SU-DHL-6 (cell line): ENCODE results near the gene INPP4B.

ENCODE experiments used
- H2AFZ ChIP-seq: fragments of 200-600 bp; sonication (generic); 2 replicates; pipeline ENCODE4 v1.6.1; 2014; ENCODE audit warnings: low read depth, mild to moderate bottlenecking, moderate library complexity, mixed read lengths, antibody characterized with exemption, low read length; ENCODE audit not compliant: severe bottlenecking
- H3F3A ChIP-seq: fragments of 200-600 bp; shearing (Covaris generic); 2 replicates; pipeline ENCODE4 v1.6.0; 2016; ENCODE audit warnings: antibody characterized with exemption, mild to moderate bottlenecking; ENCODE audit not compliant: insufficient read depth
- H3K27ac ChIP-seq: fragments of 200-600 bp; sonication (generic); 2 replicates; pipeline ENCODE4 v1.5.1; 2016; ENCODE audit warnings: low read depth, mild to moderate bottlenecking, low read length, moderate library complexity, mixed read lengths
- H3K27me3 ChIP-seq: fragments of 200-600 bp; sonication (generic), shearing (Covaris generic); 2 replicates; pipeline ENCODE4 v1.6.0; 2014; ENCODE audit warnings: mild to moderate bottlenecking, low read length
- H3K36me3 ChIP-seq: fragments of 200-600 bp; sonication (generic); 2 replicates; pipeline ENCODE4 v1.6.1; 2014; ENCODE audit warnings: mild to moderate bottlenecking, low read length, mixed read lengths
- H3K4me2 ChIP-seq: fragments of 300-600, 200-600 bp; shearing (Covaris generic), sonication (generic); 2 replicates; pipeline ENCODE4 v1.6.0; 2014; ENCODE audit warnings: low read length, low read depth, mild to moderate bottlenecking; ENCODE audit not compliant: poor library complexity, severe bottlenecking
- H3K4me3 ChIP-seq: fragments of 200-600 bp; sonication (generic); 2 replicates; pipeline ENCODE4 v1.5.1; 2014; ENCODE audit warnings: antibody characterized with exemption, low read length, mild to moderate bottlenecking, mixed read lengths; ENCODE audit not compliant: insufficient read depth, poor library complexity, severe bottlenecking
- H3K79me2 ChIP-seq: fragments of 200-600 bp; sonication (generic); 2 replicates; pipeline ENCODE4 v1.6.1; 2014; ENCODE audit warnings: mild to moderate bottlenecking, low read length, moderate library complexity; ENCODE audit not compliant: insufficient read depth
- H3K9ac ChIP-seq: fragments of 200-600 bp; sonication (generic); 2 replicates; pipeline ENCODE4 v1.7.0; 2014; ENCODE audit warnings: mild to moderate bottlenecking, low read length
- H3K9me2 ChIP-seq: fragments of 200-600 bp; sonication (generic); replicated peaks from 2 replicates; pipeline ENCODE4 v1.6.1; 2014; ENCODE audit warnings: low read length; ENCODE audit not compliant: insufficient read depth
- H3K9me3 ChIP-seq: fragments of 200-600 bp; sonication (generic); 2 replicates; pipeline ENCODE4 v1.6.1; 2014; ENCODE audit warnings: low read length, mixed read lengths; ENCODE audit not compliant: insufficient read depth
- H4K20me1 ChIP-seq: fragments of 200-600 bp; sonication (generic); 2 replicates; pipeline ENCODE4 v1.6.1; 2014; ENCODE audit warnings: low read depth, mild to moderate bottlenecking, antibody characterized with exemption, low read length, moderate library complexity, mixed read lengths
- EZH2phosphoT487 ChIP-seq: fragments of 200-600 bp; sonication (generic), shearing (Covaris generic); conservative IDR thresholded peaks from 2 replicates; pipeline ENCODE4 v1.6.1; 2018; ENCODE audit warnings: mild to moderate bottlenecking, antibody characterized with exemption, low read length, moderate library complexity, mixed read lengths
- TF ChIP-seq, protein P1 (sequence below): fragments of 200-600 bp; sonication (generic); IDR thresholded peaks from one replicate; pipeline ENCODE4 v1.5.1; 2017; ENCODE audit warnings: antibody characterized with exemption, mild to moderate bottlenecking, low read length, moderate library complexity; ENCODE audit not compliant: insufficient read depth, poor library complexity, severe bottlenecking

INPP4B gene

DNA sequence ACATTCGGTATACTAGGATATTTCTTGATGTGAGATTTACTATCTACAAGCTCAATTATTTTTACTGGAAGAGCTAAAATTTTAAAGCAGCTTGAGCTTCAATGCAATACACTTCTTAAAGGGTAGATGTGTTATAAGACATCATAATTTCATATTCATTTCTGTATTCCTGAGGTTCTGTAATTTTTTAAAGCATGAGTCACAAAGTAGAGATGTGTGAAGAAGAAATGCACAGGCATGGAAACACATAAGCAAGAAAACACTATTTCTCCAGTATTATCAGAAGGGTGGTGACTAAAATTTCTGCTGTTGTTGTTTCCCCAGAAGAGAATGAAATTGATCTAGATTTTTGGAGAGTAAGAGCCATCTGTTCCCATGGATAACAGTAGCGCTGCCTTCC lies 72.6 kb downstream of the INPP4B start:
- TF ChIP-seq EZH2phosphoT487, result no peak
- TF ChIP-seq, protein P1, sequence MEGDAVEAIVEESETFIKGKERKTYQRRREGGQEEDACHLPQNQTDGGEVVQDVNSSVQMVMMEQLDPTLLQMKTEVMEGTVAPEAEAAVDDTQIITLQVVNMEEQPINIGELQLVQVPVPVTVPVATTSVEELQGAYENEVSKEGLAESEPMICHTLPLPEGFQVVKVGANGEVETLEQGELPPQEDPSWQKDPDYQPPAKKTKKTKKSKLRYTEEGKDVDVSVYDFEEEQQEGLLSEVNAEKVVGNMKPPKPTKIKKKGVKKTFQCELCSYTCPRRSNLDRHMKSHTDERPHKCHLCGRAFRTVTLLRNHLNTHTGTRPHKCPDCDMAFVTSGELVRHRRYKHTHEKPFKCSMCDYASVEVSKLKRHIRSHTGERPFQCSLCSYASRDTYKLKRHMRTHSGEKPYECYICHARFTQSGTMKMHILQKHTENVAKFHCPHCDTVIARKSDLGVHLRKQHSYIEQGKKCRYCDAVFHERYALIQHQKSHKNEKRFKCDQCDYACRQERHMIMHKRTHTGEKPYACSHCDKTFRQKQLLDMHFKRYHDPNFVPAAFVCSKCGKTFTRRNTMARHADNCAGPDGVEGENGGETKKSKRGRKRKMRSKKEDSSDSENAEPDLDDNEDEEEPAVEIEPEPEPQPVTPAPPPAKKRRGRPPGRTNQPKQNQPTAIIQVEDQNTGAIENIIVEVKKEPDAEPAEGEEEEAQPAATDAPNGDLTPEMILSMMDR, result no peak

DNA sequence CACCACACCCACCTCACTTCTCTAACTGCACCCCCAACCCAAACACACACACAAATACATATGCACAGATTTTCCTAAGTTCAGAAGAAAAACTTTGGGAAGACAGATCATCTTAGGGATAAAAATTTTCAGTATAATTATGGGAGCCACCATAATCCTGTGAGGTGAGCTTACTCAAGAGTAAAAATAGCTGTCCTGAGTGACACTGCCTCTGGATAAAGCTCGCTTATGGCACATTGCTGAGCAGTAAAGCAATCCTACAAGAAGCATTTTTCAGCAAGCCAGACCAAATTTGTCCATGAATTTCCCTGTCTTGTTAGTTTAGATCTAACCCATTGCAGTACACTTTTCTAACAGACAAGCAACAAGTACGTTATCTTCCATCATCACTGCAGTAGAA lies 83.8 kb downstream of the INPP4B start:
- H2AFZ ChIP-seq, result no peak overlapping the region
- no peak overlapping the region for H3K4me2 ChIP-seq
- H3F3A ChIP-seq, result no peaks in the 10 kb centered on the region
- no peaks in the 10 kb centered on the region for H3K36me3 ChIP-seq
- no peak for TF ChIP-seq EZH2phosphoT487
- no peaks in the 10 kb centered on the region for H3K79me2 ChIP-seq
- no peaks in the 10 kb centered on the region for H3K9me2 ChIP-seq
- no peak overlapping the region for H3K9ac ChIP-seq
- H3K27me3 ChIP-seq, result no peaks in the 10 kb centered on the region
- no peak overlapping the region for H3K4me3 ChIP-seq
- no peak overlapping the region for H3K27ac ChIP-seq
- no peaks in the 10 kb centered on the region for H3K9me3 ChIP-seq
- H4K20me1 ChIP-seq, result no peaks in the 10 kb centered on the region

More for the DNA sequence above, 72.6 kb downstream of the INPP4B start:
- H2AFZ ChIP-seq, result no peak overlapping the region
- no peaks in the 10 kb centered on the region for H3K9me3 ChIP-seq
- no peak overlapping the region for H3K9ac ChIP-seq
- no peaks in the 10 kb centered on the region for H3K36me3 ChIP-seq
- no peak overlapping the region for H3K4me2 ChIP-seq
- no peaks in the 10 kb centered on the region for H3K9me2 ChIP-seq
- no peaks in the 10 kb centered on the region for H3K79me2 ChIP-seq
- no peak overlapping the region for H3K27ac ChIP-seq
- H3F3A ChIP-seq, result no peaks in the 10 kb centered on the region
- no peak overlapping the region for H3K4me3 ChIP-seq
- no peaks in the 10 kb centered on the region for H3K27me3 ChIP-seq
- no peaks in the 10 kb centered on the region for H4K20me1 ChIP-seq

DNA sequence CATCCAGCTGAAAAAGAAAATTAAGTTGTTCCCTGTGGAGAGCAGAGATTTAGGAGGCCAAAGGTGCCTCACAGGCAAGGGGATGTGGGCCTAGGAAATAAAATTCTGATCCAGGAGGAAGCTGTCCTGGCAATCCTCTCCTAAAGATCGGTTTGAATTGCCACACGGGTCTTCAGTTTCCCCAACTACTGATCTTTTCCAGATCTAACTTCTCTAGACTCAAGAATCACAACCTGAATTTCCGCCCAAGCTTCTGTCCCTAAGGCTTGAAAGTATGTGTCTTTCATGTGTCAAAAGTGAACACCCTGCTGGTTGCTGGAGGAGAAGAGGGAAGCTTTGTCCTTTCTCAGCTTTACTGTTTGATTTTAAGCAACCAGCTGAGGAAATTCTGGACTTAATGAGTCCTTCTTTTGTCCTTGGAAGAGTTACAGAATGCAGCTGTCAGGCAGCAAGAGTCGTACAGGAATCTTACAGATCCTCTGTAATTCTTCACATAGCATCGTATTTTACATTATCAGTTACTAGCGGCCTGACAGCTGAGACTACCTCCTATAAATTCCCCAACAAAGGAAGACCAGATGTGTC lies 93.8 kb downstream of the INPP4B start:
- H3F3A ChIP-seq, result no peaks in the 10 kb centered on the region
- no peak overlapping the region for H3K9ac ChIP-seq
- no peak overlapping the region for H3K4me3 ChIP-seq
- TF ChIP-seq EZH2phosphoT487, result no peak
- TF ChIP-seq, protein P1, result no peak
- H3K27me3 ChIP-seq, result no peaks in the 10 kb centered on the region
- no peak overlapping the region for H2AFZ ChIP-seq
- no peaks in the 10 kb centered on the region for H3K9me2 ChIP-seq
- H4K20me1 ChIP-seq, result no peaks in the 10 kb centered on the region
- H3K79me2 ChIP-seq, result no peaks in the 10 kb centered on the region
- H3K27ac ChIP-seq, result no peak overlapping the region
- H3K9me3 ChIP-seq, result no peaks in the 10 kb centered on the region
- no peak overlapping the region for H3K4me2 ChIP-seq
- H3K36me3 ChIP-seq, result no peaks in the 10 kb centered on the region

DNA sequence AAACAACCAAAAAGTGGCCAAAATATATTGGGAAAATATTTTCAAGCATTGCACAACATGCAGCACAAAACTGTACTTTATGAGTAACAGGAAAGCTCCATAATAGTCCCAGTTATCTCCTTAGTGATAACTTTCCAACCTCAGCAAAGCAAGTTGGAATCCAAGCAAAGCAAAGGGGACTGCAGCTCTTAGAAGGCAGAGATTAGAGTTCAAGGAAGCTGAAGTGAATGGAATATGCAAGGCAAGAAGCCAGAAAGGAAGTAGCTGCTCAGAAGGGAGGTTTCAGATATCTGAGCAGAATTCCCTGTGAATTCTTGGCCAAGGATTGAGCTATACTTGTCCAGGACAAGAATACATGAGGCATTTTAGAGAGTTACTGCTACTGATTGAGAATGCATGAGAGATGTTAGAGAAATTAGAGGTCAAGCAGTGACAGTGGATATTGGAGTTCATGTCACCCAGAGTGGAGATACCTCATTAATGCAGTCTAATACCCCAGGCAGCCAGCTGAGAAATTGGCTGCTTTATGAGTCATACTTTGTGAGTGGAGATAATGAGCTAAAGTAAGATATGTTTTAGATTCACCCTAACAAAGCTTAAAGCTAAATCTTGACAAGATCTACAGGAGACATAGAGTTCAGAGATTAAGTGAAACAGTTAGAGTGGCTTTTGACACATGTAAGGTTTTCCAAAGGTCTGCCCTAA lies 102.8 kb downstream of the INPP4B start:
- Histone ChIP-seq H3K9me2 (no peaks in the 10 kb centered on the region), H3K9ac (no peak overlapping the region), H3K79me2 (no peaks in the 10 kb centered on the region), H3K27me3 (no peaks in the 10 kb centered on the region), H2AFZ (no peak overlapping the region), H3F3A (no peaks in the 10 kb centered on the region), H3K27ac (no peak overlapping the region), H4K20me1 (no peaks in the 10 kb centered on the region), H3K36me3 (no peaks in the 10 kb centered on the region), H3K4me3 (no peak overlapping the region), H3K4me2 (no peak overlapping the region), H3K9me3 (no peaks in the 10 kb centered on the region)
- no peak for TF ChIP-seq EZH2phosphoT487
- TF ChIP-seq, protein P1, result no peak
